ENCODE results near the gene GPAT3. TPM values are rescaled to one million over a fixed set of nuclear protein-coding genes. Genes with fewer than 3 reads are reported as not detected.

The GPAT3 gene
- total and polyA plus RNA-seq, 2 experiments from 2014 or later: 1.2 to 2.0 TPM

- TF ChIP-seq ZNF462 (CRISPR knock-in tag; IDR thresholded peaks at IDR 0.05): no peak
- TF ChIP-seq EZH2 (IDR thresholded peaks at IDR 0.05; ENCODE audit: low read depth, unreplicated experiment): no peak
- no peak for TF ChIP-seq POLR2AphosphoS5 (IDR thresholded peaks at IDR 0.05; ENCODE audit: low read depth)
- TF ChIP-seq STAT1 (IDR thresholded peaks at IDR 0.05; ENCODE audit: unreplicated experiment): no peak
- TF ChIP-seq REST (IDR thresholded peaks at IDR 0.05; ENCODE audit: unreplicated experiment): no peak
- no peak for TF ChIP-seq ZNF114 (CRISPR knock-in tag; IDR thresholded peaks at IDR 0.05)
- no peak for TF ChIP-seq ZNF331 (CRISPR knock-in tag; IDR thresholded peaks at IDR 0.05; ENCODE audit: low read depth)
These were observed 45.7 kb downstream of the GPAT3 start (continued) for GRCh38 chr4:83581411-83582288.

Data from GM23338 (cell line).